ENCODE measurements around the gene RHNO1.

DNA sequence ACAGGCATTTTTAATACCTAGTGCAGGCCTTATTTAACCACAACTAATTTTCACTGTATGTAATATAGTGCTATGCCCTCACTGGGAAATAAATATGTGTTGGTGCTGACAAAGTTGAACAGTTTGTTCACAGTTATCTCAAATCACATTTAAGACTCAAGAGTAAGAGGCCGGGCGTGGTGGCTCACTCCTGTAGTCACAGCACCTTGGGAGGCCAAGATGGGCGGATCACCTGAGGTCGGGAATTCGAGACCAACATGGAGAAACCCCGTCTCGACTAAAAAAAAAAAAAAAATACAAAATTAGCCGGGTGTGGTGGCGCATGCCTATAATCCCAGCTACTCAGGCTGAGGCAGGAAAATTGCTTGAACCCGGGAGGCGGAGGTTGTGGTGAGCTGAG, 59.3 kb downstream of the RHNO1 start:
- TF ChIP-seq, protein P1, sequence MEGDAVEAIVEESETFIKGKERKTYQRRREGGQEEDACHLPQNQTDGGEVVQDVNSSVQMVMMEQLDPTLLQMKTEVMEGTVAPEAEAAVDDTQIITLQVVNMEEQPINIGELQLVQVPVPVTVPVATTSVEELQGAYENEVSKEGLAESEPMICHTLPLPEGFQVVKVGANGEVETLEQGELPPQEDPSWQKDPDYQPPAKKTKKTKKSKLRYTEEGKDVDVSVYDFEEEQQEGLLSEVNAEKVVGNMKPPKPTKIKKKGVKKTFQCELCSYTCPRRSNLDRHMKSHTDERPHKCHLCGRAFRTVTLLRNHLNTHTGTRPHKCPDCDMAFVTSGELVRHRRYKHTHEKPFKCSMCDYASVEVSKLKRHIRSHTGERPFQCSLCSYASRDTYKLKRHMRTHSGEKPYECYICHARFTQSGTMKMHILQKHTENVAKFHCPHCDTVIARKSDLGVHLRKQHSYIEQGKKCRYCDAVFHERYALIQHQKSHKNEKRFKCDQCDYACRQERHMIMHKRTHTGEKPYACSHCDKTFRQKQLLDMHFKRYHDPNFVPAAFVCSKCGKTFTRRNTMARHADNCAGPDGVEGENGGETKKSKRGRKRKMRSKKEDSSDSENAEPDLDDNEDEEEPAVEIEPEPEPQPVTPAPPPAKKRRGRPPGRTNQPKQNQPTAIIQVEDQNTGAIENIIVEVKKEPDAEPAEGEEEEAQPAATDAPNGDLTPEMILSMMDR (IDR thresholded peaks at IDR 0.05; ENCODE audit: insufficient read depth, low read length, poor library complexity, severe bottlenecking), result no peak
- no peak for TF ChIP-seq EZH2phosphoT487 (conservative IDR thresholded peaks at IDR 0.05; ENCODE audit: low read length)

Measured in SU-DHL-6 (cell line).